Endothelial cell of umbilical vein (primary cell): ENCODE measurements around the gene DSCAML1. TPM values are rescaled to one million over a fixed set of nuclear protein-coding genes. Genes with fewer than 3 reads are reported as not detected.

Experiments used
- BruUV-seq: library from RNA; stranded (reverse); fragments of 400-500 nt; replicated peaks from 2 replicates; lab custom pipeline; 2021; lab: Mats Ljungman, UMichigan
- CTCF ChIA-PET: fragments of 300-600, 350-600 bp; sonication (Branson Sonifier 250); formaldehyde crosslinking; loops from one replicate; lab custom pipeline; 2021; ENCODE audit warnings: antibody characterized with exemption, inconsistent platforms; lab: Charles Lee
- POLR2A ChIA-PET: fragments of 300-600, 350-600 bp; sonication (Branson Sonifier 250); formaldehyde crosslinking; loops from one replicate; lab custom pipeline; 2021; ENCODE audit warnings: antibody characterized with exemption, inconsistent platforms; lab: Charles Lee
- DNase-seq: peaks from one replicate; pipeline ENCODE4 v3.0.0-alpha.2; 2011; ENCODE audit warnings: low read depth, low spot score
- FAIRE-seq: peaks from 2 replicates; lab custom pipeline; 2011; peaks lifted over from hg19 to GRCh38; lab: Jason Lieb, UNC
- H2AFZ ChIP-seq: 2 replicates; pipeline ENCODE4 v1.6.0; 2012; ENCODE audit warnings: low read depth, low read length, control low read depth, inconsistent platforms
- H3K27ac ChIP-seq: 2 replicates; pipeline ENCODE4 v1.5.1; 2011; ENCODE audit warnings: low read depth, mild to moderate bottlenecking, control low read depth, low read length, moderate library complexity; ENCODE audit not compliant: insufficient read depth
- H3K27me3 ChIP-seq, 2 experiments: 2 replicates each; pipeline versions ENCODE4 v1.6.0 to v1.6.1; 2011; ENCODE audit warnings: low read length in 2 of 2, mixed read lengths in 1 of 2; ENCODE audit not compliant: control insufficient read depth in 2 of 2, insufficient read depth in 2 of 2
- H3K36me3 ChIP-seq, 2 experiments: 2 replicates in 1 of 2; 3 replicates in 1 of 2; pipeline ENCODE4 v1.5.1; 2011; ENCODE audit warnings: low read length in 2 of 2, mild to moderate bottlenecking in 1 of 2, moderate library complexity in 1 of 2; ENCODE audit not compliant: control insufficient read depth in 2 of 2, insufficient read depth in 2 of 2; ENCODE audit errors: extremely low read depth in 1 of 2
- H3K4me1 ChIP-seq: 3 replicates; pipeline ENCODE4 v1.5.1; 2011; ENCODE audit warnings: mild to moderate bottlenecking, low read length; ENCODE audit not compliant: control insufficient read depth, insufficient read depth; ENCODE audit errors: extremely low read depth
- H3K4me2 ChIP-seq: 2 replicates; pipeline ENCODE4 v1.6.1; 2011; ENCODE audit warnings: low read length, control low read depth, mixed read lengths; ENCODE audit not compliant: insufficient read depth
- H3K4me3 ChIP-seq, 3 experiments: fragments of 200-600 bp in 1 of 3; sonication (generic), shearing (Covaris generic) in 1 of 3; replicated peaks in 1 of 3; 2 replicates each; pipeline ENCODE4 v1.5.1; 2011 to 2016; ENCODE audit warnings: control low read depth in 3 of 3, low read length in 3 of 3, mild to moderate bottlenecking in 2 of 3, inconsistent platforms in 1 of 3, low read depth in 1 of 3, moderate library complexity in 1 of 3; ENCODE audit not compliant: insufficient read depth in 1 of 3
- H3K79me2 ChIP-seq: 2 replicates; pipeline ENCODE4 v1.6.0; 2012; ENCODE audit warnings: low read length, inconsistent platforms; ENCODE audit not compliant: control insufficient read depth, insufficient read depth
- H3K9ac ChIP-seq: replicated peaks from 2 replicates; pipeline ENCODE3; 2011; ENCODE audit warnings: low read length, control low read depth; ENCODE audit not compliant: insufficient read depth; ENCODE audit errors: extremely low read depth
- H3K9me1 ChIP-seq: replicated peaks from 3 replicates; pipeline ENCODE4 v1.6.0; 2011; ENCODE audit warnings: mild to moderate bottlenecking, low read length; ENCODE audit not compliant: control insufficient read depth, insufficient read depth; ENCODE audit errors: extremely low read depth
- H3K9me3 ChIP-seq: replicated peaks from 2 replicates; pipeline ENCODE4 v1.5.1; 2012; ENCODE audit warnings: low read length, inconsistent platforms; ENCODE audit not compliant: control insufficient read depth, insufficient read depth
- H4K20me1 ChIP-seq: replicated peaks from 2 replicates; pipeline ENCODE3; 2011; ENCODE audit warnings: mild to moderate bottlenecking, low read length; ENCODE audit not compliant: control insufficient read depth, insufficient read depth; ENCODE audit errors: extremely low read depth
- CTCF ChIP-seq, 2 donors: IDR thresholded peaks; 1 replicate in 1 of 2; 2 replicates in 1 of 2; pipeline ENCODE4 v1.5.1; 2011; ENCODE audit warnings: low read length in 2 of 2, mild to moderate bottlenecking in 2 of 2, moderate library complexity in 2 of 2, control low read depth in 1 of 2, inconsistent platforms in 1 of 2, low read depth in 1 of 2; ENCODE audit not compliant: insufficient read depth in 1 of 2; ENCODE audit errors: extremely low read depth in 1 of 2
- EZH2 ChIP-seq: IDR thresholded peaks from 2 replicates; pipeline ENCODE4 v1.6.1; 2012; ENCODE audit warnings: borderline replicate concordance, low read depth, mild to moderate bottlenecking, moderate library complexity, low read length, inconsistent platforms; ENCODE audit not compliant: severe bottlenecking
- FOS ChIP-seq: IDR thresholded peaks from 2 replicates; pipeline ENCODE4 v1.6.1; 2011; ENCODE audit warnings: mild to moderate bottlenecking, low read length, moderate library complexity, borderline replicate concordance; ENCODE audit not compliant: insufficient read depth
- GATA2 ChIP-seq: IDR thresholded peaks from 2 replicates; pipeline ENCODE4 v1.7.0; 2011; ENCODE audit warnings: low read depth, mild to moderate bottlenecking, moderate library complexity, mixed read lengths, low read length; ENCODE audit not compliant: insufficient read length, insufficient read depth
- JUN ChIP-seq: IDR thresholded peaks from 2 replicates; pipeline ENCODE4 v1.6.1; 2011; ENCODE audit warnings: borderline replicate concordance, low read depth; ENCODE audit not compliant: insufficient read length, insufficient read depth
- MAX ChIP-seq: IDR thresholded peaks from 2 replicates; pipeline ENCODE4 v1.6.1; 2011; ENCODE audit not compliant: insufficient read depth, insufficient read length
- MYC ChIP-seq: IDR thresholded peaks from one replicate; pipeline ENCODE4 v1.6.1; 2011; ENCODE audit warnings: mild to moderate bottlenecking, low read depth, low read length
- POLR2A ChIP-seq: IDR thresholded peaks from 2 replicates; pipeline ENCODE4 v1.6.1; 2012; ENCODE audit warnings: low read depth, mild to moderate bottlenecking, control low read depth, low read length
- POLR2AphosphoS5 ChIP-seq: IDR thresholded peaks from 2 replicates; pipeline ENCODE4 v1.6.1; 2012; ENCODE audit warnings: low read depth, mild to moderate bottlenecking, control low read depth, low read length, moderate library complexity; ENCODE audit not compliant: insufficient read depth
- dilution Hi-C: fragments of 300-500 bp; cut with MboI; formaldehyde crosslinking; loops from one replicate; pipeline ENCODE4 v1.15.0; 2019; ENCODE audit warnings: low sequenced_read_pairs; ENCODE audit not compliant: extremely low pct_ligation_motif_present
- intact Hi-C: fragments of 100-400 bp; cut with micrococcal nuclease; formaldehyde crosslinking; loops from one replicate; pipeline ENCODE4 v1.10.0; 2022
- polyA plus RNA-seq, 4 experiments: library from polyadenylated mRNA; depleted of rRNA in 3 of 4; stranded (reverse) in 3 of 4; unstranded in 1 of 4; fragments of >200 nt; gene quantifications; 2 replicates each; pipeline versions ENCODE4 v1.2.1 to v1.2.3, GENCODE V29; 2011 to 2012; ENCODE audit warnings: missing spikeins in 1 of 4
- total RNA-seq: library from RNA; stranded (reverse); gene quantifications from 2 replicates; pipeline ENCODE4 v1.2.3, GENCODE V29; 2021

The DSCAML1 gene
- total and polyA plus RNA-seq, 2 donors (not counting 3 experiments of a cell fraction or from before 2014, with no cell fraction given), result not detected

DNA sequence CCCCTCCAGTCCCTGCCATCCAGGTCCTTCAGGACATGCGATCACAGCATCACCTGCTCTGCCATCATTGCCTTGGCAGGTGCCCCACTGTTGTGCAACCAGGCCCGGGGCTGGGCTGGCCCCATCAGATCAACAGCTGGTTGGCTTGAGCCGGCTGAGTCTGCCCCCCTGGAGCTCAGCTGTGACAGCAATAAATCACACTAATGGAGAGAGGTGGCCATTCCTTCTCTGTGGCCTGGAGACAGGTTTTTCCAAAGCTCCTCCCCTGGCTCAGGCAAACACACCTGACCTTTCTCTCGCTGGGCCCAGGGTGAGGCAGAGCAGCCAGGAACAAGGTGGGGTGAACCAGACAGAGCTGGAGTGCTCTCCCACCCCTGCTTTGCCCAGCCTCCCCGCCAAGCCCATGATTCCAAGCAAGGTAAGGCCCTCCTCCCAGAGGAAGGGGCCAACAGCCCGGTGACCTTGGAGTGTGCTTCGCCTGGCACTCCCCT lies 36.4 kb upstream of the DSCAML1 start:
- CTCF ChIA-PET, result interaction anchor here (0.7 to 3.3 kb wide), 9 partner anchors 9 to 220 kb away, joined by 3 to 27 read pairs (median 5); no protein-coding TSS in a partner anchor
- dilution Hi-C loops, result no loop called here

GRCh38 chr11:117832511-117832910 lies 35.5 kb upstream of the DSCAML1 start:
- ChIA-PET POLR2A (no interaction called here), CTCF (interaction anchor here (0.7 to 3.3 kb wide), 6 partner anchors 12 to 114 kb away, joined by 3 to 27 read pairs (median 6); no protein-coding TSS in a partner anchor)
- DNase-seq (no peak), FAIRE-seq (no peak)
- Histone ChIP-seq H3K27me3 (peaks cover 0 to 4% of the 10 kb centered on the region in 2 experiments), H3K36me3 (no peaks in the 10 kb centered on the region), H2AFZ (no peak overlapping the region), H3K27ac (no peak overlapping the region), H4K20me1 (no peaks in the 10 kb centered on the region), H3K4me1 (peaks cover 13% of the 10 kb centered on the region), H3K79me2 (no peaks in the 10 kb centered on the region), H3K9ac (no peak overlapping the region), H3K9me1 (no peaks in the 10 kb centered on the region), H3K4me3 (no peak overlapping the region), H3K4me2 (no peak overlapping the region), H3K9me3 (no peaks in the 10 kb centered on the region)
- intact Hi-C loops, result no loop called here
- TF ChIP-seq JUN, result no peak
- TF ChIP-seq POLR2A, result no peak
- no peak for TF ChIP-seq FOS
- no peak for TF ChIP-seq EZH2
- TF ChIP-seq GATA2, result no peak
- no peak for TF ChIP-seq MYC
- no peak for TF ChIP-seq MAX
- no peak for TF ChIP-seq POLR2AphosphoS5
- no peak for TF ChIP-seq CTCF (IDR thresholded peaks at IDR 0.05; ENCODE audit: extremely low read depth in 1 of 2, insufficient read depth in 1 of 2, low read depth in 1 of 2, low read length in 2 of 2)
- dilution Hi-C loops, result no loop called here
- BruUV-seq, result no TSS peak

More for the DNA sequence above, 36.4 kb upstream of the DSCAML1 start:
- Histone ChIP-seq H3K9me3 (no peaks in the 10 kb centered on the region), H4K20me1 (no peaks in the 10 kb centered on the region), H3K4me1 (peaks cover 11% of the 10 kb centered on the region), H3K9ac (no peak overlapping the region), H3K9me1 (no peaks in the 10 kb centered on the region), H3K27me3 (peaks cover 0 to 9% of the 10 kb centered on the region in 2 experiments), H3K27ac (no peak overlapping the region), H3K4me2 (no peak overlapping the region), H3K4me3 (no peak overlapping the region), H3K36me3 (no peaks in the 10 kb centered on the region), H3K79me2 (no peaks in the 10 kb centered on the region), H2AFZ (no peak overlapping the region)
- intact Hi-C loops, result no loop called here
- FAIRE-seq (no peak), DNase-seq (no peak)
- no peak for TF ChIP-seq FOS
- no peak for TF ChIP-seq EZH2
- no peak for TF ChIP-seq JUN
- no peak for TF ChIP-seq POLR2A
- no peak for TF ChIP-seq GATA2
- POLR2A ChIA-PET, result no interaction called here
- BruUV-seq, result no TSS peak
